GM20431 (cell line): ENCODE data around the gene TOM1L1.

ENCODE experiments used
- in situ Hi-C: fragments of 300-500 bp; cut with MseI, MboI; formaldehyde crosslinking; loops from one replicate; pipeline ENCODE4 v1.15.0; 2020; ENCODE audit warnings: low sequenced_read_pairs; ENCODE audit not compliant: unreplicated experiment

Gene TOM1L1

DNA sequence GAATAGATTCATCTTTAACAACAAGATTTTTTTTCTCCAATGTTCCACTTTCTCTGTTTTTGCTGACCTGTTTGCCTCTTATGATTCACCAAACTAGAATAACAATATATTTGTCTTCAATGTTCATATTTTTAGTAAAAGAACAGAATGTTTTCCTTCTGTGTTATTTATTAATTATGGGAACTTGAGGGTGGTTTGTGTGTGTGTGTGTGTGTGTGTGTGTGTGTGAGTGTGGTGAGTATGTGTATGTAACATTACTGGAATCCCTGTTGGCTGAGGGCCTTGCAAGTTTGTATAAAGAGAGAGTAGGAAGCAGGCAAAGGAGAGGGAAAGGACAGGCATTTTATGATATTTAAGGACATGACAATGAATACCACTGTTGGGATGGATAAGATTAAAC, 81.7 kb downstream of the TOM1L1 start:
- in situ Hi-C loops: no loop called here

DNA sequence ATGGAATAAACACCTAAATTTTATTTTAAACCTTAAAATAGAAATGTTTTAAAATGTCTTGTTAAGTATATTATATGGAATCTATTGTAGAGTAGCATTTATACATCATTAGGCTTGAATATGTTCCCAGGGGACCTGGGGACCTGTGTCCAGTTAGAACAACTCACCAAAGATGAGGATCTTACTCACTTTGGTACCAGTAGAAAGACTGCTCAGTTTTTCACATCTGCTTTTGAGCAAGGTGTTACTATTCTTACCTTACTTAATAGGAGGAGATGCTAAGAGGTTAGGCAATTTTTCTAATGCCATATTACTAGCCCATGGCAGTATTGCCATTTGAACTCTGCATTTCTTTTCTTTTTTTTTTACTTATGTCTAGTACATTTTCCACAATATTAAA, 82.6 kb downstream of the TOM1L1 start:
- in situ Hi-C loops: no loop called here

DNA sequence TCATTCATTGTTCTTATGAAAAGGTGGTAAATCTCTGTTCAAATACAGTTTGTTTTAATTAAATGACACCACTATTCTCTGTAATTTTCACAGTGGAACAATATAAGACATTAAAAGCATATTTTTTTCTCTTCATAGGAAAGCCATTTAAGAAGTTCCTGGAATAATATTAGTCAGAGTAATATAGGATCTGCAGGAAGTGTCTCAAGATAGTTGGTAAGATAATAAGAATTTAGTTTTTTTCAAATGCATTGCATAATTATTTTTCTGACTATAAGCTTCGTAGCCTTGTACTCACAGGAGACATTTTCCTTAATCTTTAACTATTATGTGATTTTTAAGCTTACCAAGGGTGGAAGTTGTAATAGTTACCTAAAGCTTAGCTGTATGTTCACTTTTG, 84.8 kb downstream of the TOM1L1 start:
- in situ Hi-C loops: no loop called here

DNA sequence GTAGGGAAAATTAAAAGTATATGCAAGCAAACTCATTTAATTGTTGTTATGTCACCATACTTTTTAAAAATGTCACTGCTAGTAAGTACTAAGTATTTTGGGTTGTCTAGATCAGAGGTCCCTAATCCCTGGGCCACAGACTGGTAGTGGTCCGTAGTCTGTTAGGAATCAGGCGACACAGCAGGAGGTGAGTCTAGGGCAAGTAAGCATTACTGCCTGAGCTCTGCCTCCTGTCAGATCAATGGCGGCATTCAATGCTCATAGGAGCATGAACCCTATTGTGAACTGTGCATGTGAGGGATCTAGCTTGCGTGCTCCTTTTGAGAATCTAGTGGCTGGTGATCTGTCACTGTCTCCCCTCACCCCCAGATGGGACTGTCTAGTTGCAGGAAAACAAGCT, 89.5 kb downstream of the TOM1L1 start:
- in situ Hi-C loops: loop anchor here (10.0 kb wide), 1 partner anchor 305 kb away; no protein-coding TSS in a partner anchor

DNA sequence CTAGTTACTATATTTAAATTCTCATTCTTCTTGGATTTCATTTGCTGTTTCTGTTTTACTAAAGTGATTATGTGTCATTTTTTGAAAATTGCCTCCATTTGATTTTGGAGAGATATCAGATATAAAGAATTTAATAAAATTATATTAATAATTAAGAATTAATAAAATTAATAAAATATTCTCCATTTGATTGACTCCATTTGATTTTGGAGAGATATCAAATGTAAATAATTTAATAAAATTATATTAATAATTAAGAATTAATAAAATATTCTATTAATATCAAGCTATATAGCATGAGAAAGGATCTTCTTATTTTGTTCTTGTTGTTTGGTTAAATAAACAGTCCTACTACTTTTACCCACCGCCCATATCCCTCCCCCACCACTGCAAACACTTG, 90.9 kb downstream of the TOM1L1 start:
- in situ Hi-C loops: loop anchor here (10.0 kb wide), 1 partner anchor 303 kb away; no protein-coding TSS in a partner anchor

DNA sequence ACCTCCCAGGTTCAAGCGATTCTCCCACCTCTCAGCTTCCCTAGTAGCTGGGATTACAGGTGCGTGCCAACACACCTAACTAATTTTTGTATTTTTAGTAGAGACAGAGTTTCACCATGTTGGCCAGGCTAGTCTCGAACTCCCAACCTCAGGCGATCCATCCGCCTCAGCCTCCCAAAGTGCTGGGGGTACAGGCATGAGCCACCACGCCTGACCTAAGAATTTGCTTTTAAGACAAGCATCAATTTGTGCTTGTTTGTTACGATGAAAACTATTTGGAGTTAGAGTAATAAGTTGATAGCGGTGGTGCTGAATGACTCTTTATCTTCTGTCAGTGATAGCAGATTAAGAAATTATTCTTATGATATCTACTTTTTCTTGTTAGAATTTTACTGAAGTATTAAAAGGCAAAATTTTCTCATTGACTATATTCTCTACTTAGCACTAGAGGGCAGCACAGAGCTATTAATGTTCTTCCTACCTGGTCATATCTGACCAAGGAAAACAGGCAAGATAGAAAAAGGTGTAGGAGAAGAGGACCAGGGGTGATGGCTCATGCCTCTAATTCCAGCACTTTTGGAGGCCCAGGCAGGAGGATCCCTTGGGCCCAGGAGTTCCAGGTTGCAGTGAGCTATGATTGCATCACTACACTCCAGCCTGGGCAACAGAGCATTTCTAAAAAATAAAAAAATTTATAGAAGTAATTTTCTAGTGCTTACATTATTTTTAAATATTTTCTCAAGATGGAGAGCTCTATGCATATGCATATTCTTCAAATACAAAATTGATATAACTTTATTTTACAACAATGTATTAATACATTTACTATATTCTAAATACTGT, 92.4 kb downstream of the TOM1L1 start:
- in situ Hi-C loops: loop anchor here (10.0 kb wide), 1 partner anchor 302 kb away; no protein-coding TSS in a partner anchor

DNA sequence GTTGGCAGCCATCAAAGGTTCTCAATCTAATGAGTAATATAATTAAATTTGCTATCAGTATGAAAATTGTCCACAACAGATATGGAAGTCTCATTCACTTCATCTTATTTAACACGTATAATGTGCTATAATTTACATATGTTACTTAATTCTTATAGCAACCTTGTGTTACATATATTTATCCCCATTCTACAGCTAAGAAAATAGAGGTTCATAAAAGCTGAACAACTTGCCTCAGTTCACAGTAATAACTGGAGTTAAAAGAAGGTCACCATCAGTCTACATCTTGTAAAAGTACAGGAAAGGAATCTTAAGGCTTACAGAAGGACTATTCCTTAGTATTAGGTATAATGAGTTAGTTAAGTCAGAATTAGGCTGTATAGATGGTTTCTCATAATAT, 95.8 kb downstream of the TOM1L1 start:
- in situ Hi-C loops: loop anchor here (10.0 kb wide), 1 partner anchor 298 kb away; no protein-coding TSS in a partner anchor

DNA sequence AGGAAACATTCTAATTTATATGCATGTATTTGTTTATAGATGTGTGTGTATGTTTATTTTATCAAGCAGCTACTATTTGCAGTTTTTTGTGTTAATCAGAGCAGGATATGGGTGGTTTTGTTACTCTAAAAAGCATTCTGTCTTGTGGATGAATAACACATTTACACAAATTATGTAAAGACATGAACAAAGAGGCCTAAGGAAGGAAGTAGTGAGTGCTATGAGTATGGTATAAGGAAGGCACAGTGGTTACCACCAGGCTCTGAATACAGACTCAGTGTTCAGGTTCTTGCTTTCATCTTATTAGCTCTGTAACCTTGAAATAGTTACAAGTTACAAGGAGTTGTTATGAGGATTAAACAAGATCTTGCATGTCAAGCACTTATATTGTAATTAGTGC, 101.8 kb downstream of the TOM1L1 start:
- in situ Hi-C loops: no loop called here

DNA sequence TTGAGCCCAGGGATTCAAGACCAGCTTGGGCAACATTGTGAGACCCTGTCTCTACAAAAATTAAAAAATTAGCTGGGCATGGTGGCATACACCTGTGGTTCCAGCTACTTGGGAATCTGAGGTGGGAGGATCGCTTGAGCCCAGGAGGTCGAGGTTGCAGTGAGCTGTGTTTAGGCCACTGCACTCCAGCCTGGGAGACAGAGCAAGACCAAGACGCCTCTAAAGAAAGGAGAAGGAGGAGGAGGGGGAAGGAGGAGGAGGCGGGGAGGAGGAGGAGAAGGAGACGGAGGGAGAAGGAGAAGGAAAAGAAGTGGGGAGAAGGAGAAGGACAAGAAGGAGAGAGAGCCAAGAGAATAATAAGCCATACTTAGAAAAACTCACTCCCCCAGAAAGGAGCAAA, 103.8 kb downstream of the TOM1L1 start:
- in situ Hi-C loops: no loop called here

DNA sequence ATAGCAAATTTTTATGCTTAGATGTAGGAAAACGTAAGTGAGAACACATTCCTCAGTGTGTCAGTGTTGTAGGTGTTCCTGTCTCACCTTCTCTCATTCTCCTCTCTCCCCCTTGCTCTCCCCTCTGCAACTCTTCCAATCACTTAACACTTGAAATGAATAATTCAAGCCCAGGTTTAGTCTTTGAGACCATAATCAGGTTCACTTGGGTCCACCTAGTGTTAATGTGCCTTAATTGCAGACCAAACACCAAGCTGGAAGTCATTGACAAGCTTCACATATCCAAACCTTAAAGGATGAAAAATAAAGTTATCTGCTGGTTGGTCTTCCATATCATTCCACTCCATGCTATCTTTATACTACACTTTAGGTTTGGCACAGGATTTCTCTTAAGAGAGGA, 104.9 kb downstream of the TOM1L1 start:
- in situ Hi-C loops: no loop called here
